H1 (cell line): Measurements from ENCODE around the gene EED. TPM values are rescaled to one million over a fixed set of nuclear protein-coding genes. Genes with fewer than 3 reads are reported as not detected.

Experiments
- CTCF ChIA-PET: fragments of 300-600 bp; sonication (Branson Sonifier 250); formaldehyde crosslinking; loops from one replicate; lab custom pipeline; 2021; ENCODE audit not compliant: partially characterized antibody; lab: Charles Lee
- POLR2A ChIA-PET: fragments of 300-600 bp; sonication (Branson Sonifier 250); formaldehyde crosslinking; loops from one replicate; lab custom pipeline; 2021; ENCODE audit warnings: inconsistent platforms; ENCODE audit not compliant: partially characterized antibody; lab: Charles Lee
- DNase-seq, 2 experiments: peaks; one replicate each; pipeline versions ENCODE4 v3.0.0 to v3.0.0-alpha.2; 2010 to 2022; ENCODE audit warnings: low spot score in 2 of 2, low read depth in 1 of 2, mixed read lengths in 1 of 2
- FAIRE-seq: peaks from 2 replicates; lab custom pipeline; 2011; peaks lifted over from hg19 to GRCh38; lab: Jason Lieb, UNC
- H2AFZ ChIP-seq: 2 replicates; pipeline ENCODE4 v1.8.1; 2012; ENCODE audit warnings: low read length, inconsistent platforms
- H2AK5ac ChIP-seq: 2 replicates; pipeline ENCODE4 v1.6.1; 2013; ENCODE audit warnings: low read depth, low read length
- H2BK120ac ChIP-seq: replicated peaks from 2 replicates; pipeline ENCODE3; 2013; ENCODE audit warnings: low read depth, low read length, inconsistent platforms
- H2BK12ac ChIP-seq: 2 replicates; pipeline ENCODE4 v1.6.1; 2013; ENCODE audit warnings: low read depth, low read length
- H2BK15ac ChIP-seq: 2 replicates; pipeline ENCODE4 v1.6.1; 2013; ENCODE audit warnings: low read length
- H2BK20ac ChIP-seq: 2 replicates; pipeline ENCODE4 v1.6.1; 2013; ENCODE audit warnings: low read length
- H2BK5ac ChIP-seq: 2 replicates; pipeline ENCODE4 v1.6.1; 2013; ENCODE audit warnings: low read depth, low read length
- H3K14ac ChIP-seq: 2 replicates; pipeline ENCODE4 v1.6.1; 2013; ENCODE audit warnings: inconsistent platforms; ENCODE audit not compliant: insufficient read length
- H3K18ac ChIP-seq: 2 replicates; pipeline ENCODE4 v1.6.1; 2013; ENCODE audit warnings: low read length; ENCODE audit errors: extremely low read depth
- H3K23ac ChIP-seq: 2 replicates; pipeline ENCODE4 v1.6.1; 2013; ENCODE audit warnings: inconsistent platforms; ENCODE audit not compliant: insufficient read length
- H3K23me2 ChIP-seq: 2 replicates; pipeline ENCODE4 v1.6.1; 2013; ENCODE audit warnings: low read depth, low read length
- H3K27ac ChIP-seq: 2 replicates; pipeline ENCODE4 v1.6.1; 2011; ENCODE audit warnings: low read depth, low read length, inconsistent platforms
- H3K27me3 ChIP-seq, 4 experiments: replicated peaks in 1 of 4; 1 replicate in 1 of 4; 2 replicates in 3 of 4; pipeline versions ENCODE4 v1.6.1 to v1.8.1; 2011 to 2013; ENCODE audit warnings: low read length in 3 of 4, mild to moderate bottlenecking in 3 of 4, inconsistent platforms in 2 of 4, mixed read lengths in 2 of 4, moderate library complexity in 1 of 4; ENCODE audit not compliant: control insufficient read depth in 3 of 4, insufficient read depth in 3 of 4; ENCODE audit errors: extremely low read depth in 1 of 4
- H3K36me3 ChIP-seq, 4 experiments: 2 replicates each; pipeline versions ENCODE4 v1.6.1 to v1.8.1; 2011 to 2013; ENCODE audit warnings: mild to moderate bottlenecking in 4 of 4, low read length in 3 of 4, moderate library complexity in 2 of 4, control low read depth in 1 of 4, inconsistent platforms in 1 of 4; ENCODE audit not compliant: insufficient read depth in 4 of 4, control insufficient read depth in 2 of 4
- H3K4ac ChIP-seq: replicated peaks from 2 replicates; pipeline ENCODE3; 2013; ENCODE audit warnings: low read length, low read depth, mixed read lengths, inconsistent platforms; ENCODE audit not compliant: insufficient read length
- H3K4me1 ChIP-seq, 4 experiments: replicated peaks in 1 of 4; 1 replicate in 1 of 4; 2 replicates in 3 of 4; pipeline versions ENCODE4 v1.6.1 to v1.8.1; 2011 to 2013; ENCODE audit warnings: low read length in 3 of 4, inconsistent platforms in 2 of 4, mixed read lengths in 1 of 4; ENCODE audit not compliant: insufficient read depth in 4 of 4, control insufficient read depth in 3 of 4
- H3K4me2 ChIP-seq, 2 experiments: 2 replicates each; pipeline versions ENCODE4 v1.6.1 to v1.8.1; 2011 to 2013; ENCODE audit warnings: low read depth in 2 of 2, low read length in 2 of 2, control low read depth in 1 of 2, inconsistent platforms in 1 of 2, mild to moderate bottlenecking in 1 of 2; ENCODE audit not compliant: insufficient read depth in 1 of 2
- H3K4me3 ChIP-seq, 4 experiments: fragments of 200-600, 300-600 bp in 1 of 4; sonication (generic), shearing (Covaris generic), sonication (Bioruptor Twin) in 1 of 4; 2 replicates each; pipeline versions ENCODE4 v1.5.1 to v1.8.1; 2011 to 2016; ENCODE audit warnings: low read length in 4 of 4, low read depth in 3 of 4, control low read depth in 2 of 4, inconsistent platforms in 2 of 4, mild to moderate bottlenecking in 2 of 4, mixed read lengths in 1 of 4, moderate library complexity in 1 of 4; ENCODE audit not compliant: insufficient read depth in 2 of 4; ENCODE audit errors: extremely low read depth in 1 of 4
- H3K56ac ChIP-seq: replicated peaks from 2 replicates; pipeline ENCODE3; 2013; ENCODE audit warnings: low read depth, mild to moderate bottlenecking, mixed read lengths, low read length, inconsistent platforms; ENCODE audit not compliant: insufficient read length
- H3K79me1 ChIP-seq: 2 replicates; pipeline ENCODE4 v1.6.1; 2013; ENCODE audit warnings: low read depth, low read length, control low read depth
- H3K79me2 ChIP-seq, 2 experiments: 2 replicates each; pipeline versions ENCODE4 v1.6.1 to v1.8.1; 2012 to 2013; ENCODE audit warnings: low read length in 2 of 2, mild to moderate bottlenecking in 2 of 2, inconsistent platforms in 1 of 2; ENCODE audit not compliant: insufficient read depth in 2 of 2, control insufficient read depth in 1 of 2
- H3K9ac ChIP-seq, 4 experiments: replicated peaks in 1 of 4; 1 replicate in 1 of 4; 2 replicates in 3 of 4; pipeline versions ENCODE4 v1.6.1 to v1.8.1; 2011 to 2013; ENCODE audit warnings: low read depth in 3 of 4, low read length in 3 of 4, control low read depth in 2 of 4, mild to moderate bottlenecking in 2 of 4, moderate library complexity in 2 of 4, inconsistent platforms in 1 of 4; ENCODE audit errors: extremely low read depth in 1 of 4
- H3K9me3 ChIP-seq, 2 experiments: 2 replicates each; pipeline versions ENCODE4 v1.6.1 to v1.8.1; 2012 to 2013; ENCODE audit warnings: mild to moderate bottlenecking in 2 of 2, moderate library complexity in 2 of 2, control low read depth in 1 of 2, inconsistent platforms in 1 of 2, low read depth in 1 of 2, low read length in 1 of 2, mixed read lengths in 1 of 2; ENCODE audit not compliant: insufficient read depth in 2 of 2
- H4K20me1 ChIP-seq, 2 experiments: replicated peaks in 1 of 2; 2 replicates each; pipeline versions ENCODE3 to v1.8.1; 2011 to 2013; ENCODE audit warnings: inconsistent platforms in 2 of 2, low read length in 2 of 2, mild to moderate bottlenecking in 1 of 2; ENCODE audit not compliant: insufficient read depth in 2 of 2, control insufficient read depth in 1 of 2
- H4K5ac ChIP-seq: 2 replicates; pipeline ENCODE4 v1.6.1; 2013; ENCODE audit warnings: low read length, low read depth, mixed read lengths, inconsistent platforms; ENCODE audit not compliant: insufficient read length
- H4K8ac ChIP-seq: 2 replicates; pipeline ENCODE4 v1.8.0; 2013; ENCODE audit warnings: mild to moderate bottlenecking, moderate library complexity, low read length, inconsistent platforms; ENCODE audit not compliant: insufficient read depth; ENCODE audit errors: extremely low read depth
- H4K91ac ChIP-seq: replicated peaks from 2 replicates; pipeline ENCODE3; 2013; ENCODE audit warnings: low read length, mixed read lengths, inconsistent platforms; ENCODE audit not compliant: insufficient read length
- CTBP2 ChIP-seq: IDR thresholded peaks from 2 replicates; pipeline ENCODE4 v1.7.0; 2011; ENCODE audit warnings: borderline replicate concordance, mild to moderate bottlenecking, moderate library complexity, mixed read lengths, low read length; ENCODE audit not compliant: insufficient read depth, insufficient read length
- HDAC2 ChIP-seq, 2 experiments: fragments of 300-600 bp in 1 of 2; sonication (generic) in 1 of 2; IDR thresholded peaks; 2 replicates each; pipeline ENCODE4 v1.6.1; 2011 to 2012; ENCODE audit warnings: low read depth in 2 of 2, low read length in 2 of 2, mild to moderate bottlenecking in 2 of 2, moderate library complexity in 2 of 2, borderline replicate concordance in 1 of 2, inconsistent platforms in 1 of 2
- JUN ChIP-seq: IDR thresholded peaks from 2 replicates; pipeline ENCODE4 v1.6.1; 2011; ENCODE audit warnings: low read depth, mild to moderate bottlenecking, improper control_type of control experiment, low read length
- JUND ChIP-seq: IDR thresholded peaks from 2 replicates; pipeline ENCODE4 v1.6.1; 2011; ENCODE audit warnings: mild to moderate bottlenecking, improper control_type of control experiment, low read length
- KDM5A ChIP-seq: fragments of 200-600 bp; IDR thresholded peaks from 2 replicates; pipeline ENCODE4 v1.7.1; 2012; ENCODE audit warnings: mild to moderate bottlenecking, low read length, inconsistent platforms, mixed read lengths
- MAX ChIP-seq: IDR thresholded peaks from 2 replicates; pipeline ENCODE4 v1.6.1; 2012; ENCODE audit warnings: inconsistent platforms
- RXRA ChIP-seq: IDR thresholded peaks from 2 replicates; pipeline ENCODE4 v1.6.1; 2011; ENCODE audit warnings: low read depth, mild to moderate bottlenecking, low read length, moderate library complexity; ENCODE audit not compliant: insufficient read depth
- SP2 ChIP-seq: IDR thresholded peaks from 2 replicates; pipeline ENCODE4 v1.6.1; 2012; ENCODE audit warnings: mild to moderate bottlenecking, low read length, inconsistent platforms
- SUZ12 ChIP-seq: fragments of 200-600 bp; sonication (generic); IDR thresholded peaks from 2 replicates; pipeline ENCODE4 v1.6.1; 2012; ENCODE audit warnings: mild to moderate bottlenecking, inconsistent platforms, low read length, moderate library complexity, mixed read lengths
- WGBS, 2 experiments: shearing (Covaris generic) in 1 of 2; methylation state at CpG; one replicate each; pipeline versions ENCODE4 v1.1.6 to v1.1.7; 2013 to 2015; ENCODE audit warnings: low lambda C conversion rate in 2 of 2, mixed read lengths in 2 of 2, inconsistent platforms in 1 of 2, low coverage in 1 of 2, missing lambda C conversion rate in 1 of 2; ENCODE audit not compliant: insufficient replicate concordance in 2 of 2, insufficient coverage in 1 of 2, insufficient read length in 1 of 2; ENCODE audit errors: extremely low coverage in 1 of 2, missing lambda C conversion rate in 1 of 2; 5-methylcytosine and 5-hydroxymethylcytosine counted together
- polyA plus RNA-seq, 7 experiments: library from polyadenylated mRNA; depleted of rRNA in 3 of 7; stranded (reverse) in 5 of 7; unstranded in 2 of 7; fragments of >200 nt in 5 of 7; fragments of 200-250 nt in 2 of 7; gene quantifications; 1 replicate in 5 of 7; 2 replicates in 1 of 7; 4 replicates in 1 of 7; pipeline versions ENCODE4 v1.2.1 to v1.2.3, GENCODE V29; 2011 to 2013; ENCODE audit warnings: missing spikeins in 2 of 7, mixed read lengths in 2 of 7
- total RNA-seq: library from RNA; stranded (reverse); fragmentation: NEBNext Ultra II Directional; extraction: Animal tissue kit (Norgen Biotek cat#: 25700); gene quantifications from 2 replicates; pipeline ENCODE4 v1.2.1, GENCODE V29; 2021

EED gene
- total and polyA plus RNA-seq, 2 of the 8 experiments (the other 6 are each of a cell fraction or from before 2014, with no cell fraction given), result 12.6 to 26.9 TPM

GRCh38 chr11:86301742-86302091, 57.2 kb downstream of the EED start:
- Histone ChIP-seq H4K5ac (no peak overlapping the region), H3K56ac (no peak overlapping the region), H3K4me3 (peak overlapping the region; percentile 87 to 95 (median 92); a peak in 6 of 8 replicates), H3K79me1 (no peaks in the 10 kb centered on the region; the same call in 1 of the 2 replicates), H3K4ac (no peak overlapping the region), H3K4me2 (peak overlapping the region; percentile 73 to 83; a peak in 3 of 4 replicates), H3K23me2 (no peaks in the 10 kb centered on the region), H2BK5ac (no peak overlapping the region), H3K9me3 (no peaks in the 10 kb centered on the region), H3K27me3 (no peaks in the 10 kb centered on the region; a peak in 1 of 7 replicates), H3K9ac (no peak overlapping the region), H3K4me1 (no peaks in the 10 kb centered on the region; a peak in 1 of 7 replicates), H2BK120ac (no peak overlapping the region), H4K20me1 (no peaks in the 10 kb centered on the region), H3K79me2 (peaks cover 0 to 28% of the 10 kb centered on the region in 2 experiments; a peak in 2 of 4 replicates), H2AFZ (peak overlapping the region; percentile 87), H4K8ac (no peak overlapping the region), H2AK5ac (no peak overlapping the region), H3K18ac (no peak overlapping the region), H3K14ac (no peak overlapping the region), H3K27ac (no peak overlapping the region), H4K91ac (no peak overlapping the region), H3K36me3 (peaks cover 0 to 3% (median 0%) of the 10 kb centered on the region in 4 experiments; a peak in 1 of 8 replicates), H2BK12ac (no peak overlapping the region), H2BK20ac (no peak overlapping the region), H3K23ac (no peak overlapping the region), H2BK15ac (no peak overlapping the region)
- CTCF ChIA-PET, result interaction anchor here (1.2 to 3.7 kb wide), 3 partner anchors 10 to 446 kb away, joined by 3 to 20 read pairs (median 6); partner anchors contain the start of gene CCDC83
- TF ChIP-seq JUND (no peak), SP2 (no peak), CTBP2 (no peak), HDAC2 (IDR thresholded peaks at IDR 0.05; ENCODE audit: borderline replicate concordance in 1 of 2, low read depth in 2 of 2, low read length in 2 of 2) (no peak), MAX (no peak), RXRA (no peak), KDM5A (no peak), JUN (no peak), SUZ12 (no peak)
- POLR2A ChIA-PET, result interaction anchor here (1.4 to 1.6 kb wide), 2 partner anchors 18 to 44 kb away, joined by 4 to 5 read pairs; no protein-coding TSS in a partner anchor
- no peak for DNase-seq
- FAIRE-seq, result no peak
- WGBS, 2 experiments, result 7% methylated on average over 6 of the region's 6 CpGs; no CpG with 5 or more reads in 1 of the 2 experiments
